Activated T-cell treated with anti-CD3 and anti-CD28 coated beads, Interleukin-2, amount 50 U/mL, for 4 hours (primary cell): Measurements from ENCODE around the gene NR1H3. TPM values are rescaled to one million over a fixed set of nuclear protein-coding genes. Genes with fewer than 3 reads are reported as not detected.
"Not testable (repeated sequence)": the region's sequence is repeated elsewhere in the genome, so short reads cannot be mapped to it uniquely, and the experiment has no call there.

Experiments
- ATAC-seq, 2 donors: fragments of 200-7000 bp; cut with Tn5 transposase; one replicate each; pipeline ENCODE4 v1.10.0; 2021
- DNase-seq: peaks from one replicate; pipeline ENCODE4 v3.0.0-alpha.2; 2020
- H3K27me3 Mint-ChIP-seq: one replicate; pipeline ENCODE4 v1.8.0; 2021; ENCODE audit warnings: low read depth, mixed read lengths
- H3K36me3 Mint-ChIP-seq: one replicate; pipeline ENCODE4 v1.8.0; 2022; ENCODE audit warnings: mixed read lengths; ENCODE audit not compliant: insufficient read depth
- H3K4me1 Mint-ChIP-seq: one replicate; pipeline ENCODE4 v1.8.0; 2021; ENCODE audit warnings: low read depth, mixed read lengths
- H3K4me3 Mint-ChIP-seq: one replicate; pipeline ENCODE4 v1.8.0; 2021; ENCODE audit warnings: mild to moderate bottlenecking, moderate library complexity, mixed read lengths
- H3K9me3 Mint-ChIP-seq: one replicate; pipeline ENCODE4 v1.8.0; 2021; ENCODE audit warnings: mixed read lengths
- total RNA-seq, 3 donors: library from RNA; stranded (reverse); gene quantifications; one replicate each; pipeline ENCODE4 v1.2.1, GENCODE V29; 2021

The NR1H3 gene
- 10 to 100 TPM in 2 of 3 donors, 1 to 10 TPM in 1; 8.5 to 10.3 (median 10.0) TPM for total RNA-seq

- Mint-ChIP-seq H3K36me3 (no peaks in the 10 kb centered on the region), H3K27me3 (no peaks in the 10 kb centered on the region), H3K4me1 (peaks cover 8% of the 10 kb centered on the region), H3K9me3 (no peaks in the 10 kb centered on the region), H3K4me3 (no peak within 1 kb of the TSS)
- ATAC-seq (no peak), DNase-seq (no peak)
Measured at GRCh38 chr11:47257517-47258316, at the start of gene NR1H3. TSS of gene NR1H3 (plus strand) at chr11:47257996. CDS start at chr11:47259217, 1,221 bp downstream.

GRCh38 chr11:47208008-47208552 lies 49.7 kb upstream of the NR1H3 start:
- H3K9me3 Mint-ChIP-seq, H3K4me3 Mint-ChIP-seq, H3K36me3 Mint-ChIP-seq, H3K27me3 Mint-ChIP-seq, H3K4me1 Mint-ChIP-seq, DNase-seq, ATAC-seq: not testable (repeated sequence)

GRCh38 chr11:47208628-47209027 lies 49.2 kb upstream of the NR1H3 start:
- no peak for ATAC-seq
- H3K4me3 Mint-ChIP-seq, result no peak overlapping the region
- DNase-seq, result no peak
- H3K27me3 Mint-ChIP-seq, result no peaks in the 10 kb centered on the region
- no peaks in the 10 kb centered on the region for H3K36me3 Mint-ChIP-seq
- no peaks in the 10 kb centered on the region for H3K4me1 Mint-ChIP-seq
- no peaks in the 10 kb centered on the region for H3K9me3 Mint-ChIP-seq

- Mint-ChIP-seq H3K4me3 (no peak overlapping the region), H3K4me1 (peaks cover 25% of the 10 kb centered on the region), H3K9me3 (no peaks in the 10 kb centered on the region), H3K36me3 (peaks cover 9% of the 10 kb centered on the region), H3K27me3 (no peaks in the 10 kb centered on the region)
- no peak for ATAC-seq
- DNase-seq, result no peak
Measured at GRCh38 chr11:47212938-47213337, 44.9 kb upstream of the NR1H3 start.

GRCh38 chr11:47213950-47214565 lies 43.7 kb upstream of the NR1H3 start:
- Mint-ChIP-seq H3K4me3 (peak overlapping the region; percentile 96), H3K27me3 (no peaks in the 10 kb centered on the region), H3K36me3 (peaks cover 15% of the 10 kb centered on the region), H3K9me3 (no peaks in the 10 kb centered on the region), H3K4me1 (peaks cover 33% of the 10 kb centered on the region)
- peak; percentile 62 to 65 for ATAC-seq
- DNase-seq, result peak; percentile 75

GRCh38 chr11:47215366-47215910 lies 42.4 kb upstream of the NR1H3 start:
- ATAC-seq (no peak), DNase-seq (no peak)
- Mint-ChIP-seq H3K4me3 (peak overlapping the region; percentile 96), H3K9me3 (no peaks in the 10 kb centered on the region), H3K36me3 (peaks cover 25% of the 10 kb centered on the region), H3K27me3 (no peaks in the 10 kb centered on the region), H3K4me1 (peaks cover 42% of the 10 kb centered on the region)

GRCh38 chr11:47216121-47216798 lies 41.5 kb upstream of the NR1H3 start:
- ATAC-seq (peak; percentile 58 to 62), DNase-seq (peak; percentile 62)
- Mint-ChIP-seq H3K4me3 (peak overlapping the region; percentile 96), H3K9me3 (no peaks in the 10 kb centered on the region), H3K4me1 (peaks cover 43% of the 10 kb centered on the region), H3K36me3 (peaks cover 26% of the 10 kb centered on the region), H3K27me3 (no peaks in the 10 kb centered on the region)

GRCh38 chr11:47220401-47220821 lies 37.4 kb upstream of the NR1H3 start:
- H3K9me3 Mint-ChIP-seq, result no peaks in the 10 kb centered on the region
- peaks cover 32% of the 10 kb centered on the region for H3K36me3 Mint-ChIP-seq
- DNase-seq (no peak), ATAC-seq (no peak)
- no peaks in the 10 kb centered on the region for H3K27me3 Mint-ChIP-seq
- H3K4me3 Mint-ChIP-seq, result no peak overlapping the region
- peaks cover 45% of the 10 kb centered on the region for H3K4me1 Mint-ChIP-seq

- Mint-ChIP-seq H3K9me3 (no peaks in the 10 kb centered on the region), H3K4me3 (no peak overlapping the region), H3K27me3 (no peaks in the 10 kb centered on the region), H3K4me1 (peaks cover 37% of the 10 kb centered on the region), H3K36me3 (peaks cover 35% of the 10 kb centered on the region)
- ATAC-seq (no peak), DNase-seq (no peak)
Measured at GRCh38 chr11:47222696-47223095, 35.1 kb upstream of the NR1H3 start.

GRCh38 chr11:47225552-47226400 lies 32.0 kb upstream of the NR1H3 start:
- H3K36me3 Mint-ChIP-seq, result peaks cover 25% of the 10 kb centered on the region

GRCh38 chr11:47229161-47229560 lies 28.6 kb upstream of the NR1H3 start:
- ATAC-seq (no peak), DNase-seq (no peak)
- Mint-ChIP-seq H3K4me1 (peaks cover 19% of the 10 kb centered on the region), H3K9me3 (no peaks in the 10 kb centered on the region), H3K36me3 (peaks cover 22% of the 10 kb centered on the region), H3K27me3 (no peaks in the 10 kb centered on the region), H3K4me3 (no peak overlapping the region)

More at GRCh38 chr11:47225552-47226400, 32.0 kb upstream of the NR1H3 start:
- no peak for DNase-seq
- Mint-ChIP-seq H3K4me3 (peak overlapping the region; percentile 19), H3K4me1 (peaks cover 17% of the 10 kb centered on the region), H3K9me3 (no peaks in the 10 kb centered on the region), H3K27me3 (no peaks in the 10 kb centered on the region)
- peak; percentile 99 to 100 for ATAC-seq

- ATAC-seq (no peak), DNase-seq (no peak)
- peaks cover 29% of the 10 kb centered on the region for H3K36me3 Mint-ChIP-seq
- H3K27me3 Mint-ChIP-seq, result no peaks in the 10 kb centered on the region
- peaks cover 27% of the 10 kb centered on the region for H3K4me1 Mint-ChIP-seq
- H3K4me3 Mint-ChIP-seq, result no peak overlapping the region
- no peaks in the 10 kb centered on the region for H3K9me3 Mint-ChIP-seq
Measured at GRCh38 chr11:47233051-47233450, 24.7 kb upstream of the NR1H3 start.

- DNase-seq (no peak), ATAC-seq (peak; percentile 11 to 52)
- H3K4me3 Mint-ChIP-seq, result peak overlapping the region; percentile 27
- H3K4me1 Mint-ChIP-seq, result peaks cover 27% of the 10 kb centered on the region
- no peaks in the 10 kb centered on the region for H3K27me3 Mint-ChIP-seq
- no peaks in the 10 kb centered on the region for H3K9me3 Mint-ChIP-seq
- peaks cover 25% of the 10 kb centered on the region for H3K36me3 Mint-ChIP-seq
Measured at GRCh38 chr11:47233989-47234668, 23.7 kb upstream of the NR1H3 start.
